Spleen (tissue), 7 donors: ENCODE measurements around the gene TDO2.

Experiments
- CTCF ChIP-seq, 11 experiments: fragments of 200-600 bp in 7 of 11; fragments of 450-650 bp in 4 of 11; sonication (generic) in 4 of 11; IDR thresholded peaks in 8 of 11; conservative IDR thresholded peaks in 3 of 11; 1 replicate in 7 of 11; 2 replicates in 4 of 11; pipeline versions ENCODE4 v1.4.0 to v1.8.0; 2016 to 2021; ENCODE audit warnings: antibody characterized with exemption in 11 of 11, inconsistent platforms in 4 of 11, mild to moderate bottlenecking in 1 of 11
- POLR2A ChIP-seq, 3 donors: fragments of 450-650 bp; IDR thresholded peaks; one replicate each; pipeline ENCODE4 v1.5.1; 2017; ENCODE audit warnings: antibody characterized with exemption in 3 of 3, mild to moderate bottlenecking in 1 of 3
- POLR2AphosphoS5 ChIP-seq, 3 donors: sonication (generic); formaldehyde crosslinking; IDR thresholded peaks; one replicate each; pipeline ENCODE4 v1.5.1; 2017; ENCODE audit warnings: antibody characterized with exemption in 3 of 3
- donor health status: DM: no; HTN: no; CAD: no; lungs with moderate emphysema.
- donor health status: DM: no; HTN: no; CAD: no.
- donor health status: DM: no; HTN: no; CAD: no.

GRCh38 chr4:155901013-155901412 is 2.5 kb upstream of the TDO2 start:
- TF ChIP-seq CTCF (IDR thresholded peaks at IDR 0.05 in 8 of 11, conservative IDR thresholded peaks at IDR 0.05 in 3 of 11) (no peak), POLR2A (IDR thresholded peaks at IDR 0.05) (no peak), POLR2AphosphoS5 (IDR thresholded peaks at IDR 0.05) (no peak)
